Activated naive CD4-positive, alpha-beta T cell treated with anti-CD3 and anti-CD28 coated beads, Interleukin-2, amount 50 U/mL, for 72 hours (primary cell): ENCODE data around the gene TBC1D22B. TPM values are rescaled to one million over a fixed set of nuclear protein-coding genes. Genes with fewer than 3 reads are reported as not detected.

Experiments used
- ATAC-seq, 2 donors: fragments of 150-1000 bp; cut with Tn5 transposase; 2 replicates each; pipeline ENCODE4 v1.10.0; 2021; ENCODE audit warnings: mild to moderate bottlenecking in 2 of 2, moderate library complexity in 2 of 2
- DNase-seq, 2 donors: peaks; one replicate each; pipeline ENCODE4 v3.0.0; 2021 to 2022; ENCODE audit warnings: low spot score in 2 of 2
- H3K27ac Mint-ChIP-seq, 2 donors: one replicate each; pipeline ENCODE4 v1.8.0; 2022; ENCODE audit warnings: mild to moderate bottlenecking in 2 of 2, mixed read lengths in 2 of 2
- H3K36me3 Mint-ChIP-seq, 2 donors: one replicate each; pipeline ENCODE4 v1.8.0; 2022; ENCODE audit warnings: mixed read lengths in 2 of 2
- H3K9me3 Mint-ChIP-seq, 2 donors: one replicate each; pipeline ENCODE4 v1.8.0; 2022; ENCODE audit warnings: mixed read lengths in 2 of 2
- total RNA-seq, 2 donors: library from RNA; stranded (reverse); gene quantifications; one replicate each; pipeline ENCODE4 v1.2.3, GENCODE V29; 2022

The TBC1D22B gene
- total RNA-seq, 2 donors from 2014 or later, result 15.6 to 19.4 TPM

GRCh38 chr6:37256692-37257319, 766 bp upstream of the TBC1D22B start:
- Mint-ChIP-seq H3K36me3 (peaks cover 5 to 19% of the 10 kb centered on the region in 2 donors), H3K27ac (peak overlapping the region; percentile 57 to 99), H3K9me3 (no peaks in the 10 kb centered on the region)
- DNase-seq (no peak), ATAC-seq (no peak)

GRCh38 chr6:37257320-37257633, 295 bp upstream of the TBC1D22B start:
- no peak for DNase-seq
- ATAC-seq, result no peak
- Mint-ChIP-seq H3K9me3 (peaks cover 0 to under 1% of the 10 kb centered on the region in 2 donors), H3K36me3 (peaks cover 5 to 23% of the 10 kb centered on the region in 2 donors), H3K27ac (peak overlapping the region; percentile 98 to 99)

GRCh38 chr6:37258405-37259105, 983 bp downstream of the TBC1D22B start:
- no peak for ATAC-seq
- H3K36me3 Mint-ChIP-seq, result peaks cover 5 to 34% of the 10 kb centered on the region in 2 donors
- no peak for DNase-seq
- peaks cover 0 to 3% of the 10 kb centered on the region in 2 donors for H3K9me3 Mint-ChIP-seq
- peak overlapping the region; percentile 98 to 99 for H3K27ac Mint-ChIP-seq

DNA sequence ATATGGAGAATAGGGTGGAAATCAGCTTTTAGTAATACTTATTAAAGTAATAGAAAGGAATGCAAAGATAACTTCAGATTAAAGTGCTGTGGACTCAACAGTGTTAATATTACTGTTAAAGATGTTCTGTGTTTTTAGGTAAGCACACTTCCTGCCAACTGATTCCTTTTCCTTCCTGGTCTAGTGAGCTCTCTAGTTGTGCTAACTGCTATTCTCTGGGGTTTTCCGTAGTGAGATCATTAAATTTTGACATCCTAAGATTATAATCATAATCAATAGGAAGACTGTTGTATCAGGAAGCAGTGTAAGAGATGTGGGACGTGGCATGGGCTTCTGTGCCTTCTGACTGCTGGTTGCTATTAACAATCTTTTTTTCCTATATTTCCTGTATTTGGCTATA, 1.6 kb downstream of the TBC1D22B start:
- ATAC-seq, result no peak
- H3K9me3 Mint-ChIP-seq, result peaks cover 0 to 3% of the 10 kb centered on the region in 2 donors
- peaks cover 5 to 34% of the 10 kb centered on the region in 2 donors for H3K36me3 Mint-ChIP-seq
- no peak for DNase-seq
- H3K27ac Mint-ChIP-seq, result peak overlapping the region; percentile 98 to 99

GRCh38 chr6:37260040-37260439, 2.5 kb downstream of the TBC1D22B start:
- H3K9me3 Mint-ChIP-seq, result peaks cover 0 to 3% of the 10 kb centered on the region in 2 donors
- DNase-seq (no peak), ATAC-seq (peak in 1 of 2 donors; percentile 45)
- H3K36me3 Mint-ChIP-seq, result peaks cover 5 to 34% of the 10 kb centered on the region in 2 donors
- H3K27ac Mint-ChIP-seq, result peak overlapping the region; percentile 98 to 99

- DNase-seq (no peak), ATAC-seq (peak in 1 of 2 donors; percentile 62)
- peaks cover 0 to 3% of the 10 kb centered on the region in 2 donors for H3K9me3 Mint-ChIP-seq
- H3K36me3 Mint-ChIP-seq, result peaks cover 5 to 34% of the 10 kb centered on the region in 2 donors
- peak overlapping the region in 1 of 2 donors; percentile 98 for H3K27ac Mint-ChIP-seq
Measured at GRCh38 chr6:37260444-37260843, 2.9 kb downstream of the TBC1D22B start.

GRCh38 chr6:37261198-37261597, 3.6 kb downstream of the TBC1D22B start:
- peaks cover 0 to 3% of the 10 kb centered on the region in 2 donors for H3K9me3 Mint-ChIP-seq
- H3K36me3 Mint-ChIP-seq, result peaks cover 5 to 34% of the 10 kb centered on the region in 2 donors
- no peak for DNase-seq
- H3K27ac Mint-ChIP-seq, result no peak overlapping the region
- ATAC-seq, result no peak

DNA sequence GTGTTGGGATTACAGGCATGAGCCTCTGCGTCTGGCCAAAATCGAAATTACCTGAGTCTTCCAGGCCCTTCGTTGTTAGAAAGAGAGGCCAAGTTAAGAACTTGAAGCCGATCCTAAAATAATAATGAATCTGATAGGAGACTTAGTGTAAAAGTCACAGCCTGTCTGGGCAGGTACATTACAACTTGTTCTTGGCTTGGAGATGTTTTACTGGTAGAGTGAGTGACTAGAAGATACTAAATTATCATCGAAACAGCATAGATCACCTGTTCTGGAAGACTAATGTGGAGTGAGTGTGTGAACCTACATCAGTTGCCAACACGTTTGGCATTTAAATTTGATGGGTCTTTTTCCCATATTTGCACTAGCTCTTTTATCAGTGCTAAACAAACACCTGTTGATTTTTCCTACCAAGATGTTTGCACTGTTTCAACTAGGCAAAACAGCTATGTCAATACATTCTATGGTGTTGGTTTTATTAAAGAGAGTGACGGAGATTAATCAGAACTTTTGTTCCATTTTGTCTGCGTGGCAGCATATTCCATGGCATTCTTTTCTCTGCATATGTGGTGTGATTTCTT, 5.0 kb downstream of the TBC1D22B start:
- Mint-ChIP-seq H3K9me3 (peaks cover 0 to 3% of the 10 kb centered on the region in 2 donors), H3K36me3 (peaks cover 5 to 32% of the 10 kb centered on the region in 2 donors), H3K27ac (peak overlapping the region in 1 of 2 donors; percentile 40)
- ATAC-seq (no peak), DNase-seq (no peak)

GRCh38 chr6:37265001-37265400, 7.4 kb downstream of the TBC1D22B start:
- no peak for DNase-seq
- ATAC-seq, result no peak
- peaks cover 0 to 27% of the 10 kb centered on the region in 2 donors for H3K36me3 Mint-ChIP-seq
- H3K9me3 Mint-ChIP-seq, result peaks cover 0 to 3% of the 10 kb centered on the region in 2 donors
- no peak overlapping the region for H3K27ac Mint-ChIP-seq

- H3K36me3 Mint-ChIP-seq, result peaks cover 0 to 32% of the 10 kb centered on the region in 2 donors
- no peak for DNase-seq
- H3K9me3 Mint-ChIP-seq, result peaks cover 0 to 3% of the 10 kb centered on the region in 2 donors
- H3K27ac Mint-ChIP-seq, result no peak overlapping the region
- no peak for ATAC-seq
Measured at GRCh38 chr6:37265860-37266259, 8.3 kb downstream of the TBC1D22B start.

- Mint-ChIP-seq H3K9me3 (no peaks in the 10 kb centered on the region), H3K27ac (no peak overlapping the region), H3K36me3 (peaks cover 0 to 22% of the 10 kb centered on the region in 2 donors)
- ATAC-seq (no peak), DNase-seq (no peak)
Measured at GRCh38 chr6:37269105-37269504, 11.5 kb downstream of the TBC1D22B start.

DNA sequence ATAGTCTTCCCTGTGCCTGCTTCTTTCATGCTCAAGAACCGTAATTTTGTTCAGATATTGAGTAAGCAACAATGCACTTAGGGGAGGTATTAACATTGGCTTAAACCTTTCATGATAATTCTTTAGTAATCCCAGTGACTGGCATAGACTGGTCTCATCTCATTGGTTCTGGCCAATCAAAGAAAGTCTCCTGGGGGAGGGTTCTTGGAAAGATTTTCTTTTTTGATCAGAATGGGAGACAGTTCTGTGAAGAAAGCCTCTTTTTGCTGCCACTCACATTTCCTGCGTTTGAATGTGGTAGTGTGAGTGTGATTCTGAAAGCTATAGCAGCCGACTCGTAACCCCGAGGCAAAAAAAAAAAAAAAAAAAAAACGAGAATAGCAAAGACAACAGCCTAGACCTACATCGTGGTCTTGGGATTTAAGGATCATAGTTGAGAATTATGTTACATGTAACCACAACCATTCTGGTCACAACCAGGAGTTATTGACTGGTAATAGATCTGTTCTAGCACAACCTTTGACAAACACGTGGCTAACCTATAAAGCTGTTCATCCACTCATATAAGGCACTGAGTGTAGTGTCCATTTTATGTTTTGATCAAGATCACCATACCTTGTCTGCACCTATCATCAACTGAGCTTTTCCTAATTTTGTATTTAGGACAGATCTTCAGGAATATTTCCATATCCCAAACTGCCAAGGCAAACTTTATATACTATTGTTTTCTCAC, 15.4 kb downstream of the TBC1D22B start:
- DNase-seq (peak in 1 of 2 donors; percentile 7), ATAC-seq (peak; percentile 58 to 81)
- peaks cover 0 to 41% of the 10 kb centered on the region in 2 donors for H3K36me3 Mint-ChIP-seq
- H3K27ac Mint-ChIP-seq, result peak overlapping the region in 1 of 2 donors; percentile 34
- no peaks in the 10 kb centered on the region for H3K9me3 Mint-ChIP-seq

- DNase-seq (no peak), ATAC-seq (no peak)
- H3K36me3 Mint-ChIP-seq, result peaks cover 0 to 41% of the 10 kb centered on the region in 2 donors
- no peaks in the 10 kb centered on the region for H3K9me3 Mint-ChIP-seq
- no peak overlapping the region for H3K27ac Mint-ChIP-seq
Measured at GRCh38 chr6:37273690-37274089, 16.1 kb downstream of the TBC1D22B start.

DNA sequence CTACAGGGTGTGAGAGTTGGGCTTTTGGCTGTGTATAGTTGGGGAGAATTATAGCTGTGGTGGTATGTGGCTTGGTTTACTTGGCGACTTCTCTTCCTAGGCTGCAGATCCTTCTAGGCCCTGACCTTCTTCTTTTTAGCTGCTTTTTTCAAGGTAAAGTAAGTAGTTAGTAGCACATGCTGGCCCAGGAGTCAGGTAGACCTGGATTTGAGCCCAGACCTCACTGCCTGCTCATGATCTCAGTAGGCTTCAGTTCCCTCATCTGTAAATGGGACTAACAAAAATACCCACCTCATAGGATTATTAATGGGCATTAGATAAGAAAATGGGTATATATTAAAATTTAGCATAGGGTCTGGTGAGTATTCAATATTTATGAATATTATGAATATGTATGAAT, 17.8 kb downstream of the TBC1D22B start:
- Mint-ChIP-seq H3K36me3 (peaks cover 5 to 43% of the 10 kb centered on the region in 2 donors), H3K27ac (no peak overlapping the region), H3K9me3 (no peaks in the 10 kb centered on the region)
- DNase-seq (no peak), ATAC-seq (no peak)

- ATAC-seq (peak; percentile 45 to 57), DNase-seq (no peak)
- peaks cover 5 to 33% of the 10 kb centered on the region in 2 donors for H3K36me3 Mint-ChIP-seq
- no peaks in the 10 kb centered on the region for H3K9me3 Mint-ChIP-seq
- no peak overlapping the region for H3K27ac Mint-ChIP-seq
Measured at GRCh38 chr6:37277001-37277409, 19.4 kb downstream of the TBC1D22B start.

GRCh38 chr6:37279366-37280134, 22.0 kb downstream of the TBC1D22B start:
- peak overlapping the region in 1 of 2 donors; percentile 54 for H3K27ac Mint-ChIP-seq
- peaks cover 17 to 33% of the 10 kb centered on the region in 2 donors for H3K36me3 Mint-ChIP-seq
- DNase-seq, result no peak
- H3K9me3 Mint-ChIP-seq, result no peaks in the 10 kb centered on the region
- no peak for ATAC-seq
